KMS-11 (cell line): Measurements from ENCODE around the gene FLYWCH1.

Source experiments
- H2AFZ ChIP-seq: fragments of 200-600 bp; sonication (generic); 2 replicates; pipeline ENCODE4 v1.6.1; 2016; ENCODE audit warnings: antibody characterized with exemption, mixed run types, low read depth
- H3K27ac ChIP-seq: fragments of 200-600 bp; sonication (generic); 2 replicates; pipeline ENCODE4 v1.6.1; 2016; ENCODE audit warnings: mild to moderate bottlenecking, mixed run types
- H3K27me3 ChIP-seq: fragments of 200-600 bp; sonication (generic); 2 replicates; pipeline ENCODE4 v1.6.1; 2017; ENCODE audit warnings: mild to moderate bottlenecking, low read depth, mixed run types, moderate library complexity; ENCODE audit not compliant: insufficient read depth
- H3K36me3 ChIP-seq: fragments of 200-600 bp; sonication (generic); 2 replicates; pipeline ENCODE4 v1.6.1; 2017; ENCODE audit warnings: mild to moderate bottlenecking, mixed run types; ENCODE audit not compliant: insufficient read depth
- H3K4me1 ChIP-seq: fragments of 200-600 bp; sonication (generic); 2 replicates; pipeline ENCODE4 v1.6.1; 2016; ENCODE audit warnings: mild to moderate bottlenecking, low read depth, mixed run types; ENCODE audit not compliant: poor library complexity, severe bottlenecking
- H3K4me2 ChIP-seq: fragments of 200-600 bp; sonication (generic); 2 replicates; pipeline ENCODE4 v1.7.0; 2016; ENCODE audit warnings: mild to moderate bottlenecking, mixed run types
- H3K4me3 ChIP-seq: fragments of 200-600 bp; sonication (generic); IDR thresholded peaks from 2 replicates; pipeline ENCODE4 v1.6.1; 2017; ENCODE audit warnings: low read depth, low read length, mixed read lengths; ENCODE audit not compliant: insufficient read depth
- H3K79me2 ChIP-seq: fragments of 200-600 bp; sonication (generic); 2 replicates; pipeline ENCODE4 v1.6.1; 2016; ENCODE audit warnings: low read depth, mixed run types; ENCODE audit not compliant: insufficient read depth
- H3K9ac ChIP-seq: fragments of 200-600 bp; sonication (generic); 2 replicates; pipeline ENCODE4 v1.6.1; 2016; ENCODE audit warnings: mild to moderate bottlenecking, mixed run types
- H4K20me1 ChIP-seq: fragments of 200-600 bp; sonication (generic); 2 replicates; pipeline ENCODE4 v1.6.1; 2016; ENCODE audit warnings: mild to moderate bottlenecking, mixed run types; ENCODE audit not compliant: insufficient read depth
- TF ChIP-seq, protein P1 (sequence below): fragments of 200-600 bp; sonication (generic); conservative IDR thresholded peaks from 2 replicates; pipeline ENCODE4 v1.6.1; 2017; ENCODE audit warnings: low read depth, mild to moderate bottlenecking, antibody characterized with exemption, low read length, moderate library complexity, mixed read lengths

Gene FLYWCH1

GRCh38 chr16:2879854-2880508 is 31.8 kb upstream of the FLYWCH1 start:
- H3K4me1 ChIP-seq, result peaks cover 20% of the 10 kb centered on the region
- 0 out of 2 replicates have a peak, but pooled peaks cover 9% of the 10 kb centered on the region for H3K79me2 ChIP-seq
- no peak overlapping the region for H3K4me3 ChIP-seq
- no peak overlapping the region for H2AFZ ChIP-seq
- H3K9ac ChIP-seq, result no peak overlapping the region
- H4K20me1 ChIP-seq, result no peaks in the 10 kb centered on the region; the same call in 1 of the 2 replicates
- no peak overlapping the region for H3K27ac ChIP-seq
- H3K36me3 ChIP-seq, result no peaks in the 10 kb centered on the region
- peaks cover 33% of the 10 kb centered on the region; the same call in 1 of the 2 replicates for H3K27me3 ChIP-seq
- TF ChIP-seq, protein P1, sequence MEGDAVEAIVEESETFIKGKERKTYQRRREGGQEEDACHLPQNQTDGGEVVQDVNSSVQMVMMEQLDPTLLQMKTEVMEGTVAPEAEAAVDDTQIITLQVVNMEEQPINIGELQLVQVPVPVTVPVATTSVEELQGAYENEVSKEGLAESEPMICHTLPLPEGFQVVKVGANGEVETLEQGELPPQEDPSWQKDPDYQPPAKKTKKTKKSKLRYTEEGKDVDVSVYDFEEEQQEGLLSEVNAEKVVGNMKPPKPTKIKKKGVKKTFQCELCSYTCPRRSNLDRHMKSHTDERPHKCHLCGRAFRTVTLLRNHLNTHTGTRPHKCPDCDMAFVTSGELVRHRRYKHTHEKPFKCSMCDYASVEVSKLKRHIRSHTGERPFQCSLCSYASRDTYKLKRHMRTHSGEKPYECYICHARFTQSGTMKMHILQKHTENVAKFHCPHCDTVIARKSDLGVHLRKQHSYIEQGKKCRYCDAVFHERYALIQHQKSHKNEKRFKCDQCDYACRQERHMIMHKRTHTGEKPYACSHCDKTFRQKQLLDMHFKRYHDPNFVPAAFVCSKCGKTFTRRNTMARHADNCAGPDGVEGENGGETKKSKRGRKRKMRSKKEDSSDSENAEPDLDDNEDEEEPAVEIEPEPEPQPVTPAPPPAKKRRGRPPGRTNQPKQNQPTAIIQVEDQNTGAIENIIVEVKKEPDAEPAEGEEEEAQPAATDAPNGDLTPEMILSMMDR, result no peak
- H3K4me2 ChIP-seq, result no peak overlapping the region

GRCh38 chr16:2881783-2882649 is 29.7 kb upstream of the FLYWCH1 start:
- Histone ChIP-seq H3K27ac (no peak overlapping the region), H2AFZ (peak overlapping the region; percentile 96), H3K79me2 (0 out of 2 replicates have a peak, but pooled peaks cover 9% of the 10 kb centered on the region), H3K36me3 (no peaks in the 10 kb centered on the region), H3K27me3 (peaks cover 33% of the 10 kb centered on the region; the same call in 1 of the 2 replicates), H4K20me1 (no peaks in the 10 kb centered on the region), H3K9ac (peak overlapping the region; percentile 19; the same call in 1 of the 2 replicates), H3K4me2 (peak overlapping the region; percentile 83), H3K4me3 (no peak overlapping the region), H3K4me1 (peaks cover 13% of the 10 kb centered on the region)
- TF ChIP-seq, protein P1, result no peak

GRCh38 chr16:2882650-2883457 is 28.9 kb upstream of the FLYWCH1 start, which contains the start of gene FLYWCH2:
FLYWCH2 (plus strand) TSS chr16:2883215; CDS start chr16:2896450, 13,235 bp downstream.
- Histone ChIP-seq H3K4me1 (peaks cover 13% of the 10 kb centered on the region), H3K4me2 (peak within 1 kb of the TSS; percentile 96), H3K4me3 (no peak within 1 kb of the TSS), H3K27me3 (peaks cover 28% of the 10 kb centered on the region; the same call in 1 of the 2 replicates), H2AFZ (peak within 1 kb of the TSS; percentile 96), H3K9ac (peak within 1 kb of the TSS; percentile 62), H3K36me3 (no peaks in the 10 kb centered on the region), H3K79me2 (0 out of 2 replicates have a peak, but pooled peaks cover 9% of the 10 kb centered on the region), H4K20me1 (no peaks in the 10 kb centered on the region), H3K27ac (peak within 1 kb of the TSS; percentile 37)
- TF ChIP-seq, protein P1, result no peak

DNA sequence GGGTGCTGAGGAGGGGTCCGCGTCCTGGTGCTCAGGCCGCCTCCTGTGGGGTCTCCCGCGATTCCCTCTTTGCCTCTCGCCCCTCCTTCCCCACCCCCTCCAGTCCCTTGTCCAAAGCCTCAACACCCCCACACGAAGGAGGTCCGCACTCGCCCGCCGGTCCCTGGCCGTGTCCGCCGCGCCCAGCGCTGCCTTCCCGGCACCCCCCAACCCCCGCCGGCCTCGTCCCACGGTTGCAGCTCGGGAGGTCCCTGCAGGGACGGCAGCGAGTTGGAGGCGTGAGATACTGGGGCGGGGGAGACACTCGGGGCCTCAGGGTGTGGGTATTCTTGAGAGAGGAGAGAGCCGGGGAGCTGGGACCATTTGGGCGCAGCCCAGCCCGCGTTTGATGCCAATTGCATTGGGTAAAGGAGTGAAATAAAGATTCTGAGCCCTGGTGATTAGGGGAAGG is 28.2 kb upstream of the FLYWCH1 start:
- Histone ChIP-seq H3K36me3 (no peaks in the 10 kb centered on the region), H4K20me1 (no peaks in the 10 kb centered on the region), H3K79me2 (0 out of 2 replicates have a peak, but pooled peaks cover 9% of the 10 kb centered on the region), H3K27ac (peak overlapping the region; percentile 37), H2AFZ (peak overlapping the region; percentile 96), H3K4me1 (peaks cover 13% of the 10 kb centered on the region), H3K9ac (peak overlapping the region; percentile 62), H3K4me2 (peak overlapping the region; percentile 96), H3K4me3 (no peak overlapping the region), H3K27me3 (peaks cover 22% of the 10 kb centered on the region; the same call in 1 of the 2 replicates)
- TF ChIP-seq, protein P1, result no peak
